SK-N-SH (cell line): ENCODE measurements around the gene ACTR6. TPM values are rescaled to one million over a fixed set of nuclear protein-coding genes. Genes with fewer than 3 reads are reported as not detected.

Experiments used
- CTCF ChIA-PET: fragments of 300-600, 350-600 bp; formaldehyde crosslinking; extraction: SDS; loops from one replicate; lab custom pipeline; 2021; lab: Yijun Ruan, JAX
- POLR2A ChIA-PET: fragments of 350-600 bp; sonication (Branson Sonifier 250); formaldehyde crosslinking; extraction: SDS; loops from one replicate; lab custom pipeline; 2020; ENCODE audit warnings: antibody characterized with exemption, inconsistent platforms; lab: Yijun Ruan, JAX
- DNase-seq: peaks from one replicate; pipeline ENCODE4 v3.0.0; 2012
- H2AFZ ChIP-seq: fragments of 200-600 bp; sonication (generic); 2 replicates; pipeline ENCODE4 v1.8.1; 2016; ENCODE audit warnings: antibody characterized with exemption, mild to moderate bottlenecking, low read depth
- H3F3A ChIP-seq: fragments of 200-600 bp; sonication (generic); replicated peaks from 2 replicates; pipeline ENCODE3; 2016; ENCODE audit warnings: antibody characterized with exemption, mild to moderate bottlenecking; ENCODE audit not compliant: insufficient read depth
- H3K27ac ChIP-seq, 2 experiments: fragments of 200-500 bp in 1 of 2; fragments of 200-600 bp in 1 of 2; sonication (Bioruptor generic) in 1 of 2; sonication (generic), shearing (Covaris generic) in 1 of 2; 2 replicates each; pipeline versions ENCODE4 v1.5.1 to v1.6.1; 2014 to 2016; ENCODE audit warnings: low read depth in 2 of 2, inconsistent platforms in 1 of 2, low read length in 1 of 2, mild to moderate bottlenecking in 1 of 2, mixed read lengths in 1 of 2
- H3K27me3 ChIP-seq: fragments of 200-600 bp; sonication (generic), shearing (Covaris generic); 2 replicates; pipeline ENCODE4 v1.6.1; 2016; ENCODE audit warnings: mixed run types; ENCODE audit not compliant: insufficient read depth
- H3K36me3 ChIP-seq, 2 experiments: fragments of 200-500 bp in 1 of 2; fragments of 200-600 bp in 1 of 2; sonication (Bioruptor generic) in 1 of 2; sonication (generic) in 1 of 2; replicated peaks in 1 of 2; 2 replicates each; pipeline versions ENCODE3 to v1.5.1; 2014 to 2016; ENCODE audit warnings: low read length in 1 of 2, mild to moderate bottlenecking in 1 of 2; ENCODE audit not compliant: insufficient read depth in 2 of 2, control insufficient read depth in 1 of 2
- H3K4me1 ChIP-seq, 2 experiments: fragments of 200-500 bp in 1 of 2; fragments of 200-600 bp in 1 of 2; sonication (Bioruptor generic) in 1 of 2; sonication (generic), shearing (Covaris generic) in 1 of 2; 2 replicates each; pipeline versions ENCODE4 v1.5.1 to v1.6.1; 2014 to 2016; ENCODE audit warnings: low read depth in 1 of 2, low read length in 1 of 2, mixed run types in 1 of 2; ENCODE audit not compliant: insufficient read depth in 2 of 2, control insufficient read depth in 1 of 2
- H3K4me2 ChIP-seq: fragments of 200-600 bp; sonication (generic), shearing (Covaris generic); 2 replicates; pipeline ENCODE4 v1.6.1; 2017; ENCODE audit warnings: mixed run types
- H3K4me3 ChIP-seq, 2 experiments: fragments of 200-500 bp in 1 of 2; fragments of 200-600 bp in 1 of 2; sonication (Bioruptor generic) in 1 of 2; sonication (generic), shearing (Covaris generic) in 1 of 2; 2 replicates each; pipeline versions ENCODE4 v1.5.1 to v1.8.1; 2014 to 2016; ENCODE audit warnings: low read depth in 2 of 2, inconsistent platforms in 1 of 2, low read length in 1 of 2, mild to moderate bottlenecking in 1 of 2, mixed read lengths in 1 of 2, moderate library complexity in 1 of 2
- H3K79me2 ChIP-seq: fragments of 200-600 bp; sonication (generic); 2 replicates; pipeline ENCODE4 v1.8.1; 2017; ENCODE audit warnings: mild to moderate bottlenecking; ENCODE audit not compliant: insufficient read depth
- H3K9ac ChIP-seq: fragments of 200-600 bp; sonication (generic); 2 replicates; pipeline ENCODE4 v1.6.1; 2017; ENCODE audit warnings: mixed run types
- H3K9me2 ChIP-seq: fragments of 200-600 bp; sonication (generic); 2 replicates; pipeline ENCODE4 v1.6.1; 2017; ENCODE audit warnings: mixed run types
- H3K9me3 ChIP-seq: fragments of 200-600 bp; sonication (generic); 2 replicates; pipeline ENCODE4 v1.6.1; 2017; ENCODE audit warnings: mixed run types, mild to moderate bottlenecking, moderate library complexity
- H4K20me1 ChIP-seq: fragments of 200-600 bp; sonication (generic); 2 replicates; pipeline ENCODE4 v1.6.1; 2017; ENCODE audit warnings: mild to moderate bottlenecking, mixed run types; ENCODE audit not compliant: insufficient read depth
- CTCF ChIP-seq: fragments of 200-600 bp; sonication (generic); IDR thresholded peaks from 2 replicates; pipeline ENCODE4 v1.6.1; 2017; ENCODE audit warnings: antibody characterized with exemption, mild to moderate bottlenecking, moderate library complexity
- EP300 ChIP-seq, 2 experiments: IDR thresholded peaks; 2 replicates each; pipeline versions ENCODE4 v1.4.0 to v1.6.1; 2012; ENCODE audit warnings: borderline replicate concordance in 1 of 2, low read depth in 1 of 2, low read length in 1 of 2
- FOSL2 ChIP-seq: IDR thresholded peaks from 2 replicates; pipeline ENCODE4 v1.4.0; 2012; ENCODE audit warnings: low read depth, mild to moderate bottlenecking, moderate library complexity, borderline replicate concordance
- JUND ChIP-seq: IDR thresholded peaks from 2 replicates; pipeline ENCODE4 v1.4.0; 2012
- MXI1 ChIP-seq: IDR thresholded peaks from 2 replicates; pipeline ENCODE4 v1.6.1; 2012; ENCODE audit warnings: mild to moderate bottlenecking, low read depth, low read length, improper control_type of control experiment
- NRF1 ChIP-seq: IDR thresholded peaks from 2 replicates; pipeline ENCODE4 v1.6.1; 2012; ENCODE audit warnings: low read depth, mild to moderate bottlenecking, low read length
- RCOR1 ChIP-seq: fragments of 150-350 bp; IDR thresholded peaks from 2 replicates; pipeline ENCODE4 v1.6.1; 2017; ENCODE audit warnings: antibody characterized with exemption, low read length
- RFX5 ChIP-seq: IDR thresholded peaks from 2 replicates; pipeline ENCODE4 v1.6.1; 2012; ENCODE audit warnings: mild to moderate bottlenecking, improper control_type of control experiment, low read length
- SIN3A ChIP-seq: IDR thresholded peaks from 2 replicates; pipeline ENCODE4 v1.6.1; 2012; ENCODE audit warnings: low read depth, mild to moderate bottlenecking, low read length, moderate library complexity, borderline replicate concordance
- TAF1 ChIP-seq: IDR thresholded peaks from 2 replicates; pipeline ENCODE4 v1.6.1; 2012; ENCODE audit warnings: low read depth, mild to moderate bottlenecking, low read length, moderate library complexity, borderline replicate concordance
- USF1 ChIP-seq: IDR thresholded peaks from 2 replicates; pipeline ENCODE4 v1.4.0; 2012; ENCODE audit warnings: low read depth, borderline replicate concordance
- YY1 ChIP-seq: IDR thresholded peaks from 2 replicates; pipeline ENCODE4 v1.4.0; 2012; ENCODE audit warnings: low read depth, mild to moderate bottlenecking
- WGBS: methylation state at CpG from one replicate; pipeline ENCODE4 v1.1.6; 2017; ENCODE audit warnings: low lambda C conversion rate; 5-methylcytosine and 5-hydroxymethylcytosine counted together
- polyA plus RNA-seq, 3 experiments: library from polyadenylated mRNA; depleted of rRNA; stranded (reverse); fragments of >200 nt; gene quantifications; 2 replicates each; pipeline ENCODE4 v1.2.3, GENCODE V29; 2012
- small RNA-seq, 7 experiments: library from RNA; depleted of rRNA; stranded (forward); fragments of <200 nt; gene quantifications; one replicate each; pipeline ENCODE3, GENCODE V24; 2012

Gene ACTR6
- polyA plus RNA-seq, 1 of the 3 experiments (the other 2 are of a cell fraction): 21.5 TPM

DNA sequence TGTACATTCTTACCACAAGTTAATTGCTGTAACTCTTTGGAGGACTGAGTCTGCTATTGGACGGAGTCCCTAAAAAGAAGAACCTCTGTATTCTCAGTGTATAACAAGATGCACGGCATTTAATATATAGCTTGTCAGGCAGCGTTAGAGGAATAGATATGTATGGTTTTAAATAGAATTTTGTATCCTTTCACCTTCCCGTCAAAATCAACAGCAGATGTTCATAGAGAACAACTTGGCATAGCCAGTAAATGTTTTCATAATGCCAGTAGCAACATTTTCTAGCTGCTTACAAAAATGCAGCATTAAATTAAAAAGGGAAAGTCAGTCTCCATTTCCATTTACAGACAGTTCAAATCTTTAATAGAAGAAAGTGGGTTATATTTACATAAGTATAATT is 73.2 kb downstream of the ACTR6 start:
- 86% methylated on average over 4 of the region's 4 CpGs for WGBS
- Histone ChIP-seq H3K4me1 (peaks cover 5 to 7% of the 10 kb centered on the region in 2 experiments; a peak in 3 of 4 replicates), H3K4me3 (no peak overlapping the region), H3F3A (no peaks in the 10 kb centered on the region), H3K9me3 (no peaks in the 10 kb centered on the region), H3K9ac (no peak overlapping the region), H3K27ac (no peak overlapping the region), H3K27me3 (no peaks in the 10 kb centered on the region), H3K79me2 (peaks cover 100% of the 10 kb centered on the region), H3K4me2 (no peak overlapping the region), H4K20me1 (peaks cover 48% of the 10 kb centered on the region), H3K36me3 (peaks cover 2 to 16% of the 10 kb centered on the region in 2 experiments)
- ChIA-PET CTCF (interaction anchor here (1.7 kb wide), 1 partner anchor 39 kb away, joined by 5 read pairs; no protein-coding TSS in a partner anchor), POLR2A (no interaction called here)
- no peak for TF ChIP-seq SIN3A
- no peak for TF ChIP-seq NRF1
- no peak for TF ChIP-seq USF1
- no peak for TF ChIP-seq FOSL2
- TF ChIP-seq EP300 (IDR thresholded peaks at IDR 0.05; ENCODE audit: borderline replicate concordance in 1 of 2, low read depth in 1 of 2, low read length in 1 of 2): no peak
- no peak for TF ChIP-seq MXI1
- TF ChIP-seq CTCF: no peak
- TF ChIP-seq RCOR1: no peak
- TF ChIP-seq YY1: no peak
- no peak for TF ChIP-seq TAF1
- no peak for TF ChIP-seq RFX5
- no peak for TF ChIP-seq JUND
- TF ChIP-seq, all 33 proteins: peak for 0
- DNase-seq: no peak
- Histone ChIP-seq H2AFZ (no peak overlapping the region), H3K9me2 (no peaks in the 10 kb centered on the region)

Small RNA genes within 50 kb of the gene (small RNA-seq; reads per million reads assigned to genes)
- gene MIR1827: 0 reads per million in 7 experiments
- 0 reads per million in 7 experiments for gene RF00019
- 0 reads per million in 7 experiments for gene RN7SL176P

Other genes starting within 250 kb of the ACTR6 start
- 1.8 and 2.3 TPM in 2 replicates for gene ANKS1B, start 215.9 kb upstream of the ACTR6 start, polyA plus RNA-seq (2012; rRNA removed)
- 5.8 and 7.1 TPM in 2 replicates for gene BLTP3B, start 57.9 kb upstream of the ACTR6 start, polyA plus RNA-seq (2012; rRNA removed)
- 0.76 and 1.7 TPM in 2 replicates for gene DEPDC4, start 66.3 kb downstream of the ACTR6 start, polyA plus RNA-seq (2012; rRNA removed)
- 7.5 and 9.7 TPM in 2 replicates for gene SCYL2, start 66.4 kb downstream of the ACTR6 start, polyA plus RNA-seq (2012; rRNA removed)
- gene SLC17A8, start 156.3 kb downstream of the ACTR6 start, polyA plus RNA-seq (2012; rRNA removed): 0.11 TPM in 1 of 2 replicates, not detected in the other